Nephron progenitor cell (in vitro differentiated cells): Measurements from ENCODE around the gene MACROD2.

Experiments used
- DNase-seq: peaks from one replicate; pipeline ENCODE4 v3.0.0; 2021
- H3K27ac Mint-ChIP-seq: 2 replicates; pipeline ENCODE4 v1.8.0; 2021; ENCODE audit warnings: mild to moderate bottlenecking, moderate library complexity, mixed read lengths
- H3K27me3 Mint-ChIP-seq: 2 replicates; pipeline ENCODE4 v1.8.0; 2021; ENCODE audit warnings: mild to moderate bottlenecking, low read depth, mixed read lengths; ENCODE audit not compliant: poor library complexity
- H3K36me3 Mint-ChIP-seq: 2 replicates; pipeline ENCODE4 v1.8.0; 2021; ENCODE audit warnings: low read depth, mixed read lengths
- H3K4me1 Mint-ChIP-seq: 2 replicates; pipeline ENCODE4 v1.8.0; 2021; ENCODE audit warnings: mixed read lengths
- H3K4me3 Mint-ChIP-seq: 2 replicates; pipeline ENCODE4 v1.8.0; 2021; ENCODE audit warnings: mild to moderate bottlenecking, moderate library complexity, mixed read lengths
- H3K9me3 Mint-ChIP-seq: 2 replicates; pipeline ENCODE4 v1.8.0; 2021; ENCODE audit warnings: mild to moderate bottlenecking, moderate library complexity, mixed read lengths
- TF ChIP-seq, protein P1 (sequence below): fragments of 200-600 bp; sonication (generic); IDR thresholded peaks from 2 replicates; pipeline ENCODE4 v1.5.0; 2021; ENCODE audit warnings: antibody characterized with exemption

The MACROD2 gene

DNA sequence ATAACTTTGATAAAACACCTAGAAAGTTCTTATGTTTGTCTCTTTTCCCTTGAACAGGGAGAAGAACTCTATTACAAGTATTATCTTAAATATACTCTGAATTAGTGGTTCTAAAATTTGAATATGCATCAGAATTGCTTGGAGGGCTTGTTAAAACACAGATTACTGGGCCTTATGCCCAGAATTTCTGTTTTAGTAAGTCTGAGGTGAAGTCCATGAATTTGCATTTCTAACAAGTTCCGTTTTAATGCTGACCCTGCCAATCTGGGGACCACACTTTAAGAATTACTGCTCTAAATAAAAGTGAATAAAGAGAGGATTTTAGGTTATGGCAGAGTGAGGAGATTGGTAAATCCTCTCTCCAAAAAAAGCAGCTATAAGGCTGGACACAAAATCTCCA is 510.2 kb downstream of the MACROD2 start:
- Mint-ChIP-seq H3K27me3 (no peaks in the 10 kb centered on the region), H3K27ac (no peak overlapping the region), H3K9me3 (peaks cover 13% of the 10 kb centered on the region), H3K4me3 (no peak overlapping the region), H3K4me1 (peaks cover 3% of the 10 kb centered on the region), H3K36me3 (no peaks in the 10 kb centered on the region)
- DNase-seq, result no peak
- TF ChIP-seq, protein P1, sequence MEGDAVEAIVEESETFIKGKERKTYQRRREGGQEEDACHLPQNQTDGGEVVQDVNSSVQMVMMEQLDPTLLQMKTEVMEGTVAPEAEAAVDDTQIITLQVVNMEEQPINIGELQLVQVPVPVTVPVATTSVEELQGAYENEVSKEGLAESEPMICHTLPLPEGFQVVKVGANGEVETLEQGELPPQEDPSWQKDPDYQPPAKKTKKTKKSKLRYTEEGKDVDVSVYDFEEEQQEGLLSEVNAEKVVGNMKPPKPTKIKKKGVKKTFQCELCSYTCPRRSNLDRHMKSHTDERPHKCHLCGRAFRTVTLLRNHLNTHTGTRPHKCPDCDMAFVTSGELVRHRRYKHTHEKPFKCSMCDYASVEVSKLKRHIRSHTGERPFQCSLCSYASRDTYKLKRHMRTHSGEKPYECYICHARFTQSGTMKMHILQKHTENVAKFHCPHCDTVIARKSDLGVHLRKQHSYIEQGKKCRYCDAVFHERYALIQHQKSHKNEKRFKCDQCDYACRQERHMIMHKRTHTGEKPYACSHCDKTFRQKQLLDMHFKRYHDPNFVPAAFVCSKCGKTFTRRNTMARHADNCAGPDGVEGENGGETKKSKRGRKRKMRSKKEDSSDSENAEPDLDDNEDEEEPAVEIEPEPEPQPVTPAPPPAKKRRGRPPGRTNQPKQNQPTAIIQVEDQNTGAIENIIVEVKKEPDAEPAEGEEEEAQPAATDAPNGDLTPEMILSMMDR, result no peak

DNA sequence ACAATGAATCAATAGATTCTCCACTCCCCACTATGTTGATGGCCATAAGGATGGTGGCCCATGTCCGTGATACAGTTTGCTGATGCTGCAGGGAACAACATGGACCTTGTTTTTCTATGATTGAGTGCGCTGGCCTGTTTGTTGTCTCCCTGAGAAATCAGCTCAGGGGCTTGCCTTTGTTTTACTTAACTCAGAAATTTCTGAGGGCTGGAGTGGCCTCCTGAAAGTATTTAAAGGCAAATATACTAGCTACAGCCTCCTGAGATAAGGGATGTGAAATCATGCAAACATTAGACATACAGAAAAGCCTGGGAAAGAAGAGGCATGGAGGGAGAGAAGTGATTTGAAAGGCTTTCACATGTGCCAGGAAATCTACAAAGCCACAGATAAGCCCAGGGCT is 512.4 kb downstream of the MACROD2 start:
- no peak for DNase-seq
- no peaks in the 10 kb centered on the region for H3K27me3 Mint-ChIP-seq
- H3K36me3 Mint-ChIP-seq, result no peaks in the 10 kb centered on the region
- H3K9me3 Mint-ChIP-seq, result peaks cover 13% of the 10 kb centered on the region
- no peaks in the 10 kb centered on the region for H3K4me1 Mint-ChIP-seq
- no peak overlapping the region for H3K4me3 Mint-ChIP-seq
- H3K27ac Mint-ChIP-seq, result no peak overlapping the region
- TF ChIP-seq, protein P1, result no peak

DNA sequence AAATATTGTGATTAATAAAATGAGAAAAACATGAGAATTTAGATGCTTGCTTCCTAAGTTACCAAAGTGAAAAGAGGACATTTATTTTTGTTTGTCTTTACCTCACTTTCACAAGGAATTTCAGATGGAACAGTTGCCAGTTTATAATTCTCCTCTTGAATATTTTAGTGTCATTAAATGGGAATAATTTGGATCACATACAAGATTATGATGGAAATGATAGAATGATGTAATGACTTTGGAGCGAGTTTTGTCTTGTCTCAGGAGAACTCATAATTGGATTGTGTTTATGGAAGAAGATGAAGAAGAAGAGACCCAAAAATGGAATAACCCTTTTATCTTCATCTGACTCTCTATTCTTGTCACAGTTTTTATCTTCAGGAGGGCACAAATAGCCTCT is 515.0 kb downstream of the MACROD2 start:
- DNase-seq, result no peak
- Mint-ChIP-seq H3K4me1 (no peaks in the 10 kb centered on the region), H3K4me3 (no peak overlapping the region), H3K27ac (no peak overlapping the region), H3K36me3 (no peaks in the 10 kb centered on the region), H3K27me3 (no peaks in the 10 kb centered on the region), H3K9me3 (peaks cover 16% of the 10 kb centered on the region)
- TF ChIP-seq, protein P1, result no peak

DNA sequence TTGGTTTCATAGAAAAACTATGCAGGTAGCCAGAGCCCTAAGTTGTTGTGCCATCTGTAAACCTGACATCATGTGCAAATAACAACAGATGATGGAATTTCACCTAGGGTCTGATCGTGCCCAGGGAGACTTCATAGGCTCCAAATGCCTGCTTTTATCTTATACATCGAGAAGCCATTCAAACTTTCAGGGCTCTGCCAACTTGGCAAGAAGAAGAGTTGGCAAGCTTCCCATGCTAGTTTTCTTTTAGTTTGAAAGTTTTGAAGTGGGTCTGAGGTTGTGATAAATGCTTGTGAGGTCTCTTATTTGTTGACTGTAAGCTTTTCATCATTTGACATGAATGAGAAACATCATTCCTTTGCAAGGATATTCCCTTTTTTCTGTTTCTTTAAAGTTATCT is 517.5 kb downstream of the MACROD2 start:
- Mint-ChIP-seq H3K27ac (no peak overlapping the region), H3K4me1 (no peaks in the 10 kb centered on the region), H3K9me3 (peaks cover 19% of the 10 kb centered on the region), H3K27me3 (no peaks in the 10 kb centered on the region), H3K36me3 (no peaks in the 10 kb centered on the region), H3K4me3 (no peak overlapping the region)
- no peak for DNase-seq
- TF ChIP-seq, protein P1, result no peak

DNA sequence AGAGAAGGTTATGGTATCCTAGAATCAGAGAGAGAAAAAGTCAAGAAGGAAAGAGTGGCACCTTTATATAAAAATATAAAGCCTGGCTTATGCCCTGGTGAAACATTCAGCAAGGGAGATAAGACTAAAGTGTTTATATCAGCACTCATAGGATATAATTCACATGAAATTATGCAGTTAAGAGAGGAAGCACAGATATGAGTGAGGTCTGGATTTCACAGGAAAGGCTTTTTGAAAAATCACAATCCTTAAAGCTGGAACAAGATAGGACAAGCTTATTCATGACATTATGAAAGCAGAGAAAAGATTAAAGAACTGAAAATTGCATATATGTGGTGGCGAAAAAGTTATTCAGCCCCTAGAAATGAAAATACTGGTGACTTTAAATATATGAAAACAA is 523.3 kb downstream of the MACROD2 start:
- Mint-ChIP-seq H3K9me3 (peaks cover 13% of the 10 kb centered on the region), H3K4me1 (no peaks in the 10 kb centered on the region), H3K4me3 (no peak overlapping the region), H3K36me3 (no peaks in the 10 kb centered on the region), H3K27ac (no peak overlapping the region), H3K27me3 (no peaks in the 10 kb centered on the region)
- TF ChIP-seq, protein P1, result no peak
- DNase-seq, result no peak

DNA sequence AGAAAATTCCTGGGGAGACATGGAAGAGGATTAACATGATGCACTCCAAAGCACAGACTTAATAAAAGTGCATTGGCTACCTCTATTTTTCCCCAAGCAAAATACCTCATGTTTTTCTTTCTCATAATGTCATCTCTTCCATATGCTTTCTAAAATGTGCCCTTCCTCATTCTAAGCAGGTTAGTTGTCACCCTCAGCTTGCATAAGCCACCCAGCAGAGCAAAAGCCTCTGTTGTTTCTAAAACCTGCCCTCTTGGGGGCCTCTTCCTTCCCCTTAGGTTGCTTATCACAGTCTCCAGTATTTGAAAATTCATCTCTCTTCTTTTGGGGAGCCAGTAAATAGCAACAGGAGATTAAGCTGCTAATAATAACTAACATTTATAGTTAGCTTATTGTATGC is 525.7 kb downstream of the MACROD2 start:
- no peaks in the 10 kb centered on the region for H3K4me1 Mint-ChIP-seq
- H3K4me3 Mint-ChIP-seq, result no peak overlapping the region
- no peak for DNase-seq
- TF ChIP-seq, protein P1, result no peak
- no peak overlapping the region for H3K27ac Mint-ChIP-seq
- peaks cover 4% of the 10 kb centered on the region for H3K27me3 Mint-ChIP-seq
- H3K9me3 Mint-ChIP-seq, result peaks cover 7% of the 10 kb centered on the region
- no peaks in the 10 kb centered on the region for H3K36me3 Mint-ChIP-seq
